ENCODE data around the gene MR1.

MR1 gene

GRCh38 chr1:181033799-181034451 is at the start of gene MR1:
Gene MR1 (plus strand): TSS chr1:181033983. CDS start chr1:181034008, 25 bp downstream.
- peak; percentile 58 to 60 for DNase-seq (ENCODE audit: low read depth in 2 of 2)

- DNase-seq (ENCODE audit: low read depth in 2 of 2): no peak
Observed at GRCh38 chr1:180988253-180988752, 45.5 kb upstream of the MR1 start.

- no peak for DNase-seq (ENCODE audit: low read depth in 2 of 2)
Observed at GRCh38 chr1:180994262-180994661, 39.5 kb upstream of the MR1 start.

- DNase-seq (ENCODE audit: low read depth in 2 of 2): no peak
Observed at GRCh38 chr1:180997843-180998504, 35.8 kb upstream of the MR1 start.

- no peak for DNase-seq (ENCODE audit: low read depth in 2 of 2)
Observed at GRCh38 chr1:181001091-181001780, 32.5 kb upstream of the MR1 start.

- DNase-seq (ENCODE audit: low read depth in 2 of 2): no peak
Observed at GRCh38 chr1:181002582-181003172, 31.1 kb upstream of the MR1 start.

- DNase-seq (ENCODE audit: low read depth in 2 of 2): peak; percentile 46 to 47
Observed at GRCh38 chr1:181010789-181011188, 23.0 kb upstream of the MR1 start.

GRCh38 chr1:181011301-181012202 is 22.2 kb upstream of the MR1 start:
- DNase-seq (ENCODE audit: low read depth in 2 of 2): no peak

GRCh38 chr1:181012203-181012745 is 21.5 kb upstream of the MR1 start:
- no peak for DNase-seq (ENCODE audit: low read depth in 2 of 2)

GRCh38 chr1:181013144-181013543 is 20.6 kb upstream of the MR1 start:
- no peak for DNase-seq (ENCODE audit: low read depth in 2 of 2)

GRCh38 chr1:181014477-181015250 is 19.1 kb upstream of the MR1 start:
- DNase-seq (ENCODE audit: low read depth in 2 of 2): no peak

- no peak for DNase-seq (ENCODE audit: low read depth in 2 of 2)
Observed at GRCh38 chr1:181015251-181015615, 18.6 kb upstream of the MR1 start.

GRCh38 chr1:181016563-181016962 is 17.2 kb upstream of the MR1 start:
- no peak for DNase-seq (ENCODE audit: low read depth in 2 of 2)

GRCh38 chr1:181018901-181019681 is 14.7 kb upstream of the MR1 start:
- no peak for DNase-seq (ENCODE audit: low read depth in 2 of 2)

- no peak for DNase-seq (ENCODE audit: low read depth in 2 of 2)
Observed at GRCh38 chr1:181021159-181021558, 12.6 kb upstream of the MR1 start.

- no peak for DNase-seq (ENCODE audit: low read depth in 2 of 2)
Observed at GRCh38 chr1:181021811-181022434, 11.9 kb upstream of the MR1 start.

- no peak for DNase-seq (ENCODE audit: low read depth in 2 of 2)
Observed at GRCh38 chr1:181023265-181024057, 10.3 kb upstream of the MR1 start.

- DNase-seq (ENCODE audit: low read depth in 2 of 2): peak; percentile 41 to 54
Observed at GRCh38 chr1:181028196-181028595, 5.6 kb upstream of the MR1 start.
